ENCODE measurements around the gene CACNB4. TPM values are rescaled to one million over a fixed set of nuclear protein-coding genes. Genes with fewer than 3 reads are reported as not detected.

CACNB4 gene
- total and polyA plus RNA-seq, 9 of the 15 experiments (the other 6 are each of a cell fraction or from before 2014, with no cell fraction given): 0.01 to 0.20 (median 0.04) TPM; not detected in 1

DNA sequence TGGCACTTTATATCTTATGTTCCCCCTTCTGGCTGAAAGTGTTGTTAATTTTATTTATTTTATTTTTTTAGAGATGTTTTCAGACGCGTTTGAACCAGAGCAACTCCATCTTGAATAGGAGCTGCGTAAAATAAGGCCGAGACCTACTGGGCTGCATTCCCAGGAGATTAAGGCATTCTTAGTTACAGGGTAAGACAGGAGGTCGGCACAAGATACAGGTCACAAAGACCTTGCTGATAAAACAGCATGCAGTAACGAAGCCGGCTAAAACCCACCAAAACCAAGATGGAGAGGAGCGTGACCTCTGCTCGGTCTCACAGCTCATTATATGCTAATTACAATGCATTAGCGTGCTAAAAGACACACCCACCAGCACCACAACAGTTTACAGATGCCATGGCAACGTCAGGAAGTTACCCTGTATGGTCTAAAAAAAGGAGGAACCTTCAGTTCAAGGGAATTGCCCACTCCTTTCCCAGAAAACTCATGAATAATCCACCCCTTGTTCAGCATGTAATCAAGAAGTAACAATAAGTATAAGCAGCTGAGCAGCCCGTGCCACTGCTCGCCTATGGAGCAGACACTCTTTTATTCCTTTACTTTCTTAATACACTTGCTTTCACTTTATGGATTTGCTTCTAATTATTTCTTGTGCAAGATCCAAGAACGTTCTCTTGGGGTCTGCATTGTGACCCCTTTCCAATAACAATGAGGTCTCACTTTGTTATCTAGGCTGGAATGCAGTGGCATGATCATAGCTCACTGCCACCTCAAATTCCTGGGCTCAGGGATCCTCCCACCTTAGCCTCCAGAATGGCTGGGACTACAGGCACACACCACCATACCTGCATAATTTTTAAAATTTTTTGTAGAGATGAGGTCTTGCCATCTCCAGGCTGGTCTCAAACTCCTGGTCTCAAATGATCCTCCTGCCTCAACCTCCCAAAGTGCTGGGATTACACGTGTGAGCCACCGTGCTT is 55.9 kb downstream of the CACNB4 start (continued):
- TF ChIP-seq, protein P1, sequence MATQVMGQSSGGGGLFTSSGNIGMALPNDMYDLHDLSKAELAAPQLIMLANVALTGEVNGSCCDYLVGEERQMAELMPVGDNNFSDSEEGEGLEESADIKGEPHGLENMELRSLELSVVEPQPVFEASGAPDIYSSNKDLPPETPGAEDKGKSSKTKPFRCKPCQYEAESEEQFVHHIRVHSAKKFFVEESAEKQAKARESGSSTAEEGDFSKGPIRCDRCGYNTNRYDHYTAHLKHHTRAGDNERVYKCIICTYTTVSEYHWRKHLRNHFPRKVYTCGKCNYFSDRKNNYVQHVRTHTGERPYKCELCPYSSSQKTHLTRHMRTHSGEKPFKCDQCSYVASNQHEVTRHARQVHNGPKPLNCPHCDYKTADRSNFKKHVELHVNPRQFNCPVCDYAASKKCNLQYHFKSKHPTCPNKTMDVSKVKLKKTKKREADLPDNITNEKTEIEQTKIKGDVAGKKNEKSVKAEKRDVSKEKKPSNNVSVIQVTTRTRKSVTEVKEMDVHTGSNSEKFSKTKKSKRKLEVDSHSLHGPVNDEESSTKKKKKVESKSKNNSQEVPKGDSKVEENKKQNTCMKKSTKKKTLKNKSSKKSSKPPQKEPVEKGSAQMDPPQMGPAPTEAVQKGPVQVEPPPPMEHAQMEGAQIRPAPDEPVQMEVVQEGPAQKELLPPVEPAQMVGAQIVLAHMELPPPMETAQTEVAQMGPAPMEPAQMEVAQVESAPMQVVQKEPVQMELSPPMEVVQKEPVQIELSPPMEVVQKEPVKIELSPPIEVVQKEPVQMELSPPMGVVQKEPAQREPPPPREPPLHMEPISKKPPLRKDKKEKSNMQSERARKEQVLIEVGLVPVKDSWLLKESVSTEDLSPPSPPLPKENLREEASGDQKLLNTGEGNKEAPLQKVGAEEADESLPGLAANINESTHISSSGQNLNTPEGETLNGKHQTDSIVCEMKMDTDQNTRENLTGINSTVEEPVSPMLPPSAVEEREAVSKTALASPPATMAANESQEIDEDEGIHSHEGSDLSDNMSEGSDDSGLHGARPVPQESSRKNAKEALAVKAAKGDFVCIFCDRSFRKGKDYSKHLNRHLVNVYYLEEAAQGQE (IDR thresholded peaks at IDR 0.05; ENCODE audit: borderline replicate concordance): no peak; the same call in 1 of the 2 replicates
- TF ChIP-seq, protein P1 (CRISPR knock-in tag; IDR thresholded peaks at IDR 0.05; ENCODE audit: low read depth): no peak
- no peak for TF ChIP-seq ZNF23 (CRISPR knock-in tag; IDR thresholded peaks at IDR 0.05)
- TF ChIP-seq HDAC8 (tag; IDR thresholded peaks at IDR 0.05): 0 out of 2 replicates have a peak, but pooled peaks have one; percentile 37
- no peak for TF ChIP-seq TCF7L2 (IDR thresholded peaks at IDR 0.05; ENCODE audit: low read depth, low read length)
- no peak for TF ChIP-seq PHF21A (IDR thresholded peaks at IDR 0.05; ENCODE audit: borderline replicate concordance, low read depth)
- TF ChIP-seq, protein P2, sequence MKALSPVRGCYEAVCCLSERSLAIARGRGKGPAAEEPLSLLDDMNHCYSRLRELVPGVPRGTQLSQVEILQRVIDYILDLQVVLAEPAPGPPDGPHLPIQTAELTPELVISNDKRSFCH (CRISPR knock-in tag; IDR thresholded peaks at IDR 0.05): no peak
- TF ChIP-seq, protein P2 (tag; IDR thresholded peaks at IDR 0.05): no peak
- TF ChIP-seq BCL6 (CRISPR knock-in tag; IDR thresholded peaks at IDR 0.05): peak; percentile 74; the same call in 1 of the 2 replicates
- TF ChIP-seq, protein P3, sequence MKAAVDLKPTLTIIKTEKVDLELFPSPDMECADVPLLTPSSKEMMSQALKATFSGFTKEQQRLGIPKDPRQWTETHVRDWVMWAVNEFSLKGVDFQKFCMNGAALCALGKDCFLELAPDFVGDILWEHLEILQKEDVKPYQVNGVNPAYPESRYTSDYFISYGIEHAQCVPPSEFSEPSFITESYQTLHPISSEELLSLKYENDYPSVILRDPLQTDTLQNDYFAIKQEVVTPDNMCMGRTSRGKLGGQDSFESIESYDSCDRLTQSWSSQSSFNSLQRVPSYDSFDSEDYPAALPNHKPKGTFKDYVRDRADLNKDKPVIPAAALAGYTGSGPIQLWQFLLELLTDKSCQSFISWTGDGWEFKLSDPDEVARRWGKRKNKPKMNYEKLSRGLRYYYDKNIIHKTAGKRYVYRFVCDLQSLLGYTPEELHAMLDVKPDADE (conservative IDR thresholded peaks at IDR 0.05; ENCODE audit: control insufficient read depth, low read depth, low read length): no peak
- TF ChIP-seq ZKSCAN3 (CRISPR knock-in tag; IDR thresholded peaks at IDR 0.05): no peak
- TF ChIP-seq BCOR (IDR thresholded peaks at IDR 0.05): no peak
- no peak for TF ChIP-seq CREBBP (IDR thresholded peaks at IDR 0.05; ENCODE audit: low read depth, low read length)
- TF ChIP-seq, protein P4, sequence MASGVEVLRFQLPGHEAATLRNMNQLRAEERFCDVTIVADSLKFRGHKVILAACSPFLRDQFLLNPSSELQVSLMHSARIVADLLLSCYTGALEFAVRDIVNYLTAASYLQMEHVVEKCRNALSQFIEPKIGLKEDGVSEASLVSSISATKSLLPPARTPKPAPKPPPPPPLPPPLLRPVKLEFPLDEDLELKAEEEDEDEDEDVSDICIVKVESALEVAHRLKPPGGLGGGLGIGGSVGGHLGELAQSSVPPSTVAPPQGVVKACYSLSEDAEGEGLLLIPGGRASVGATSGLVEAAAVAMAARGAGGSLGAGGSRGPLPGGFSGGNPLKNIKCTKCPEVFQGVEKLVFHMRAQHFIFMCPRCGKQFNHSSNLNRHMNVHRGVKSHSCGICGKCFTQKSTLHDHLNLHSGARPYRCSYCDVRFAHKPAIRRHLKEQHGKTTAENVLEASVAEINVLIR (CRISPR knock-in tag; IDR thresholded peaks at IDR 0.05): no peak
- TF ChIP-seq SMARCC2 (IDR thresholded peaks at IDR 0.05; ENCODE audit: low read depth): no peak
- TF ChIP-seq TEAD1 (CRISPR knock-in tag; IDR thresholded peaks at IDR 0.05): peak in 1 of 2 experiments; percentile 60; a peak in 1 of 4 replicates
- no peak for TF ChIP-seq ZNF212 (CRISPR knock-in tag; IDR thresholded peaks at IDR 0.05)

All from K562 (cell line).